NCI-H2029 (cell line): ENCODE data around the gene NLRP6.
"Not testable (repeated sequence)": the region's sequence is repeated elsewhere in the genome, so short reads cannot be mapped to it uniquely, and the experiment has no call there.

Experiments
- DNase-seq: peaks from one replicate; lab custom pipeline; 2025; lab: John Stamatoyannopoulos, UW

Gene NLRP6

DNA sequence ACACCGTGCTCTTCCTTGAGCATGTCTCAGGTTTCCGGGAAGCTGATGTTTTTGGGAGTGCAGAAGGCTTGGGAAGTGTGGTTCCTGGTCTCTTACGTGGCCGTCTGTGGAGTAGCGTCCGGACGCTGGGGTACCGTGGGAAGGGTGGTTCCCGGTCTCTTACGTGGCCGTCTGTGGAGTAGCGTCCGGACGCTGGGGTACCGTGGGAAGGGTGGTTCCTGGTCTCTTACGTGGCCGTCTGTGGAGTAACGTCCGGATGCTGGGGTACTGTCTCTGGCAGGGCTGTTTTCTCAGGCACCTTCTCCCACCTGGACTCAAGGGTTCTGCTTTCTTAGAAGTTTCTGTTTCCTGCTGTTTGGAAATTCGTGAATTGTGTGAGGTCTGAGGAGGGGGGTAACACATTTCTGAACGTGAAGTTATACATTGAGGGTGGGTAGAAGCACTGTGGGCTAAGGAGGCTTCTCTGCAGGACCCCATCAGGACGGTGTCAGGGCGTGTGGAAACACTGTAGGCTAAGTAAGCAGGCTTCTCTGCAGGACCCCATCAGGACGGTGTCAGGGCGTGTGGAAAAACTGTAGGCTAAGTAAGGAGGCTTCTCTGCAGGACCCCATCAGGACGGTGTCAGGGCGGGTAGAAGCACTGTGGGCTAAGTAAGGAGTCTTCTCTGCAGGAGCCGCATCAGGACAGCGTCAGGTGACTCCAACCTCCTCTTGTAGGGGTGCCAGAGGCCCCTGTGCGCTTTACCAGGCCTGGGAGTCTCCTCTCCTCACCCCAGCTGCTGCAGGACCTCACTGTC, 47.8 kb downstream of the NLRP6 start:
- DNase-seq = no peak

DNA sequence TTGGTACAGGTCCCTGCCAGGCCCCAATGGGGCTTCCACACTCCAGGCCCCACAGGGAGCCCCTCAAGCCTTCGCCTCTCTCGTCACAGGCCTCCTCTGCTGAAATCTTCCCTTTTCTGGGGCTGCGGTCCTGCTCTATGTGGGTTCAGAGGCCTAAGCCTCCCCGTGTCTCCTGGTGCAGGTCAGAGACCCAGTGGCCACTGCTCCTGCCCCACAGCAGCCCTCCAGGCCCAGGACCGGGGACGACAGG, 48.3 kb downstream of the NLRP6 start:
- no peak for DNase-seq

- peak; percentile 1 for DNase-seq
Measured at GRCh38 chr11:326842-327580, 48.8 kb downstream of the NLRP6 start.

DNA sequence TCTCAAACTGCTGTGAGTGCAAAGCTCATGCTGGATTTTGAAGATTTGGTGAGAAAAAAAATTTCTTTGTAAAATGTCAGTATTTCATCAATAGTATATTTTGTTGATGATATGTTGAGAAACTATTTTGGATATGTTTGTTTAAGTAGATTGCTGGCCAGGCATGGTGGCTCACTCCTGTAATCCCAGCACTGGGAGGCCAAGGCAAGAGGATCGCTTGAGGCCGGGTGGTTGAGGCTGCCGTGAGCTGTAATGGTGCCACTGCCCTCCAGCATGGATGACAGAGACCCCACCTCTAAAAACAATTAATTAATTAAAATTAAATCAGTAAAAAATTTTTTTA, 49.3 kb downstream of the NLRP6 start:
- DNase-seq = no peak

DNA sequence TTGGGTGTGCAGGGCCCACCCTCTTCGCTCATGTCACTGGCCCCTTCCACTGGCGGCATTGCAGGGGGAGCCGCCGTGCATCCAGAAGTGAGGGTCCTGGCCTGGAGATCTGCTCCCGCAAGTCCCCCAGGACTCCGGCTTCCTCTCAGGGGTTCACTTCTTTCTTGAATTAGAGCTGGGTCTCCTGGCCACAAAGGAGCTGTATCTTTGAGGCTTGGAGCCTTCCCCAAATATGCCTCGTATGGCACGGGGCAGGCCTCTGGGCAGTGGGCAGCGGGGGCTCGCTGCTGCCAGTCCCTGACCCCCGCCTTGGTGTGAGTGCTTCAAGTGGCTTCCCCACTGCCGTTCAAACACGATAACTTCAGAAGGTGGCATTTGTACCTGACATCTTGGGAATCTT, 49.8 kb downstream of the NLRP6 start:
- DNase-seq = no peak

DNA sequence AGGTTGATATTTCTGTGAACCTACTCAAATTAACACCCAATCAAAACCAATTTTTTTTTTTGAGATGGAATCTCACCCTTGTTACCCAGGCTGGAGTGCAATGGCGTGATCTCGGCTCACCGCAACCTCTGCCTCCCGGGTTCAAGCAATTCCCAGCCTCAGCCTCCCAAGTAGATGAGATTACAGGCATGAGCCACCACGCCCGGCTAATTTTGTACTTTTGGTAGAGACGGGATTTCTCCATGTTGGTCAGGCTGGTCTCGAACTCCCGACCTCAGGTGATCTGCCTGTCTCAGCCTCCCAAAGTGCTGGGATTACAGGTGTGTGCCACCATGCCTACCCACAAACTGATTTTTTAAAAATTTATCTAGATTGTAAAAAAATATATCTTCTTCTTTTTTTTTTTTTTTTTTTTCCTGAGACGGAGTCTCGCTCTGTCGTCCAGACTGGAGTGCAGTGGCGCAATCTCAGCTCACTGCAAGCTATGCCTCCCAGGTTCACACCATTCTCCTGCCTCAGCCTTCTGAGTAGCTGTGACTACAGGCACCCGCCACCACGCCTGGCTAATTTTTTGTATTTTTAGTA, 50.4 kb downstream of the NLRP6 start:
- not testable (repeated sequence) for DNase-seq

GRCh38 chr11:329886-330253, 51.7 kb downstream of the NLRP6 start:
- DNase-seq = no peak

- no peak for DNase-seq
Measured at GRCh38 chr11:330307-330693, 52.1 kb downstream of the NLRP6 start.

DNA sequence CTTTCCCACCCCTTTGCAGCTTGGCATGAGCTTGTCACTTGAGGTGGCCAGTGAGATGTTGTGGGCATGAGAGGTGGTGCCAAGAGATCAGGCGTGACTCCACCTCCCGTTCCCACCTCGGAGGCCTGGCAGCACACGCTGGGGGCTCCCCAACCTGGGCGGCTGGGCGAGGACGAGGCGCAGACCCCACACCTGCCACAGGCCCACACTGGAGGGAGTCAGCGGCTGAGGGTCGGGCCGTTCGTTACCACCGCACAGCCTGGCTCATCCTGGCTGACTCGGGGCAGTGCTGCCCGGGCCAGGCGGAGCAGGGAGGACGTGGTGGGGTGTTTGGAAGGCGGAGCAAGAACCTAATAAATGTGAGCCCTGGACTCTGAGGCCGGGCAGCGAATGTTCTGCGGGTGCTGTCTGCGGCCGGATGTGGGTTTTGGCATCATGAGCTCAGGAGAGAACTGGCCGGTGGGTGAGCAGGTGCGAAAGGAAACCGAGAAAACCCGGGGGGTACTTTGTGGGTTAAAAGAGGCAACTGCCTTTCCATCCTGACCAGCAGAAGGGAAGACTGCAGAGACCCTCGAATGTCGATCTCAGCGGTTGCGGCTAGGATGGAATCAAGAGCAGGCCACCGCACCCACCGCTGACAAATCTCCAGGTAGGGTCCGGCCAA, 52.6 kb downstream of the NLRP6 start:
- no peak for DNase-seq

GRCh38 chr11:331358-332060, 53.3 kb downstream of the NLRP6 start:
- DNase-seq = no peak

- no peak for DNase-seq
Measured at GRCh38 chr11:332651-333480, 54.7 kb downstream of the NLRP6 start.

GRCh38 chr11:333616-334263, 55.5 kb downstream of the NLRP6 start:
- DNase-seq = not testable (repeated sequence)

DNA sequence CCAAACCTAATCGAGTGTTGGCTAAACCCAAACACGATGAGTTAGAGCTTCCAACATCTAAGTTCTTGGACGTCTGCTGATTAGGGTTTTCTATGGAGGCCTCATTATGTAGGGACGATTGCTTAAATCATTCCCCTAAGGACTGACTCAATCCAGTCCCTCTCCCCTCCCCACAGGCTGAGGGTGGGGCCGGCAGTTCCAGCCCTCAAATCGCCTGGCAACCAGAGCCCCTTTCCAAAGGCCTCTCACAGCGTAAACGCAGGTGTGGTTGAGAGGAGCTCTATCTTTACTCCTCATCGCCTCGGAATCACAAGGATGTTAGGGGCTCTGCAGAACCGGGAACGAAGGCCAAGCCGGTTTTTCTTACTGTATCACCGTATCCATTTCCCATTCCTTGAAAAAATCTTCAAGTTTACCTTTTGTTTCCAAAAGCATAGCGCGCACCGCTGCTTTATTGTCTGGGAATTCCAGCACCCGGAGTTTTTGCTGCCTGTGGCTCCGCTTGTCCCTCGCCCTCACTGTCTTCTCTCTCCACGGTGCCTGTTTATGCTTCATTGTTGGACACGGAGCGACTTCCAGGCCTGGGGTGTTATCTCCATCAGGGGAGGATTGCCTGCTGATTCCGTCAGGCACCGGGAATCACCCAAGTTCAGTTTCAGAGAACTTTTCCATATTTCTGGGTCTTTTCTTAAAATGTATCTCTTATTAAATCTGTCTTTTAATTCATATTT, 56.2 kb downstream of the NLRP6 start:
- no peak for DNase-seq
